Activated naive CD8-positive, alpha-beta T cell treated with anti-CD3 and anti-CD28 coated beads, Interleukin-2, amount 10 ng/mL, durations not matched to agents 7 days and 5 days (primary cell): Measurements from ENCODE around the gene LYZL1. TPM values are rescaled to one million over a fixed set of nuclear protein-coding genes. Genes with fewer than 3 reads are reported as not detected.
"Not testable (repeated sequence)": the region's sequence is repeated elsewhere in the genome, so short reads cannot be mapped to it uniquely, and the experiment has no call there.

Source experiments
- ATAC-seq: fragments of 150-1000 bp; cut with Tn5 transposase; one replicate; pipeline ENCODE4 v1.10.0; 2021; ENCODE audit warnings: low read depth, moderate library complexity
- POLR2A ChIA-PET: fragments of 350-600 bp; sonication (Branson Sonifier 250); formaldehyde crosslinking; loops from one replicate; lab custom pipeline; 2021; ENCODE audit warnings: antibody characterized with exemption; lab: Charles Lee
- DNase-seq: peaks from one replicate; pipeline ENCODE4 v3.0.0; 2021
- H3K27ac Mint-ChIP-seq: one replicate; pipeline ENCODE4 v1.8.0; 2022; ENCODE audit warnings: mild to moderate bottlenecking, mixed read lengths
- H3K27me3 Mint-ChIP-seq: one replicate; pipeline ENCODE4 v1.8.0; 2022; ENCODE audit warnings: mild to moderate bottlenecking, moderate library complexity, mixed read lengths
- H3K36me3 Mint-ChIP-seq: one replicate; pipeline ENCODE4 v1.8.0; 2021; ENCODE audit warnings: mild to moderate bottlenecking, mixed read lengths
- H3K4me1 Mint-ChIP-seq: one replicate; pipeline ENCODE4 v1.8.0; 2021; ENCODE audit warnings: mixed read lengths
- H3K4me3 Mint-ChIP-seq: one replicate; pipeline ENCODE4 v1.8.0; 2022; ENCODE audit warnings: mild to moderate bottlenecking, moderate library complexity, mixed read lengths
- H3K9me3 Mint-ChIP-seq: one replicate; pipeline ENCODE4 v1.8.0; 2021; ENCODE audit warnings: mixed read lengths
- total RNA-seq, 2 experiments: library from RNA; stranded (reverse); gene quantifications; one replicate each; pipeline ENCODE4 v1.2.3, GENCODE V29; 2021

LYZL1 gene
- total RNA-seq, 2 experiments from 2014 or later = not detected

GRCh38 chr10:29319205-29319781 lies 30.4 kb downstream of the LYZL1 start:
- POLR2A ChIA-PET = no interaction called here
- DNase-seq = no peak
- no peaks in the 10 kb centered on the region for H3K36me3 Mint-ChIP-seq
- ATAC-seq = no peak
- no peaks in the 10 kb centered on the region for H3K9me3 Mint-ChIP-seq
- H3K27me3 Mint-ChIP-seq = peaks cover 22% of the 10 kb centered on the region
- peaks cover 11% of the 10 kb centered on the region for H3K4me1 Mint-ChIP-seq
- no peak overlapping the region for H3K4me3 Mint-ChIP-seq
- H3K27ac Mint-ChIP-seq = no peak overlapping the region

- H3K4me3 Mint-ChIP-seq, H3K9me3 Mint-ChIP-seq, DNase-seq, ATAC-seq, POLR2A ChIA-PET, H3K36me3 Mint-ChIP-seq, H3K27ac Mint-ChIP-seq: not testable (repeated sequence)
- Mint-ChIP-seq H3K27me3 (peaks cover 22% of the 10 kb centered on the region), H3K4me1 (peaks cover 11% of the 10 kb centered on the region)
Measured at GRCh38 chr10:29320680-29321121, 31.8 kb downstream of the LYZL1 start.

- peaks cover 18% of the 10 kb centered on the region for H3K27me3 Mint-ChIP-seq
- DNase-seq = no peak
- H3K4me1 Mint-ChIP-seq = peaks cover 11% of the 10 kb centered on the region
- no peak overlapping the region for H3K4me3 Mint-ChIP-seq
- POLR2A ChIA-PET = no interaction called here
- H3K27ac Mint-ChIP-seq = no peak overlapping the region
- ATAC-seq = no peak
- no peaks in the 10 kb centered on the region for H3K36me3 Mint-ChIP-seq
- H3K9me3 Mint-ChIP-seq = no peaks in the 10 kb centered on the region
Measured at GRCh38 chr10:29321656-29322055, 32.8 kb downstream of the LYZL1 start.

GRCh38 chr10:29322918-29323317 lies 34.0 kb downstream of the LYZL1 start:
- no peak for DNase-seq
- no peaks in the 10 kb centered on the region for H3K9me3 Mint-ChIP-seq
- H3K4me1 Mint-ChIP-seq = peaks cover 10% of the 10 kb centered on the region
- POLR2A ChIA-PET = no interaction called here
- peaks cover 21% of the 10 kb centered on the region for H3K27me3 Mint-ChIP-seq
- no peaks in the 10 kb centered on the region for H3K36me3 Mint-ChIP-seq
- no peak for ATAC-seq
- H3K4me3 Mint-ChIP-seq = no peak overlapping the region
- H3K27ac Mint-ChIP-seq = no peak overlapping the region

GRCh38 chr10:29323367-29323766 lies 34.5 kb downstream of the LYZL1 start:
- DNase-seq (no peak), ATAC-seq (no peak)
- Mint-ChIP-seq H3K4me3 (no peak overlapping the region), H3K27me3 (peaks cover 18% of the 10 kb centered on the region), H3K4me1 (peaks cover 5% of the 10 kb centered on the region), H3K27ac (no peak overlapping the region), H3K9me3 (no peaks in the 10 kb centered on the region), H3K36me3 (no peaks in the 10 kb centered on the region)
- POLR2A ChIA-PET = no interaction called here

- Mint-ChIP-seq H3K27ac (no peak overlapping the region), H3K9me3 (no peaks in the 10 kb centered on the region), H3K4me1 (no peaks in the 10 kb centered on the region), H3K36me3 (no peaks in the 10 kb centered on the region), H3K27me3 (peaks cover 19% of the 10 kb centered on the region), H3K4me3 (no peak overlapping the region)
- DNase-seq (no peak), ATAC-seq (no peak)
- POLR2A ChIA-PET = no interaction called here
Measured at GRCh38 chr10:29324220-29324841, 35.5 kb downstream of the LYZL1 start.

GRCh38 chr10:29326299-29326698 lies 37.4 kb downstream of the LYZL1 start:
- POLR2A ChIA-PET = no interaction called here
- Mint-ChIP-seq H3K36me3 (no peaks in the 10 kb centered on the region), H3K4me1 (no peaks in the 10 kb centered on the region), H3K9me3 (no peaks in the 10 kb centered on the region), H3K27ac (no peak overlapping the region), H3K4me3 (no peak overlapping the region), H3K27me3 (peaks cover 21% of the 10 kb centered on the region)
- DNase-seq (no peak), ATAC-seq (no peak)

- Mint-ChIP-seq H3K4me1 (no peaks in the 10 kb centered on the region), H3K9me3 (no peaks in the 10 kb centered on the region), H3K27me3 (peaks cover 19% of the 10 kb centered on the region), H3K36me3 (no peaks in the 10 kb centered on the region), H3K4me3 (no peak overlapping the region), H3K27ac (no peak overlapping the region)
- ATAC-seq (no peak), DNase-seq (no peak)
- POLR2A ChIA-PET = no interaction called here
Measured at GRCh38 chr10:29326886-29327745, 38.2 kb downstream of the LYZL1 start.

GRCh38 chr10:29327746-29328102 lies 38.9 kb downstream of the LYZL1 start:
- H3K27me3 Mint-ChIP-seq = peaks cover 19% of the 10 kb centered on the region
- ATAC-seq = no peak

GRCh38 chr10:29328983-29329382 lies 40.1 kb downstream of the LYZL1 start:
- POLR2A ChIA-PET = no interaction called here
- H3K36me3 Mint-ChIP-seq = no peaks in the 10 kb centered on the region
- H3K4me3 Mint-ChIP-seq = no peak overlapping the region
- ATAC-seq (no peak), DNase-seq (no peak)
- no peak overlapping the region for H3K27ac Mint-ChIP-seq
- H3K4me1 Mint-ChIP-seq = no peaks in the 10 kb centered on the region
- peaks cover 12% of the 10 kb centered on the region for H3K27me3 Mint-ChIP-seq
- H3K9me3 Mint-ChIP-seq = no peaks in the 10 kb centered on the region

More at GRCh38 chr10:29327746-29328102, 38.9 kb downstream of the LYZL1 start:
- Mint-ChIP-seq H3K9me3 (no peaks in the 10 kb centered on the region), H3K4me1 (no peaks in the 10 kb centered on the region), H3K36me3 (no peaks in the 10 kb centered on the region), H3K4me3 (no peak overlapping the region), H3K27ac (no peak overlapping the region)
- POLR2A ChIA-PET = no interaction called here
- DNase-seq = no peak

- H3K36me3 Mint-ChIP-seq = no peaks in the 10 kb centered on the region
- no peak overlapping the region for H3K4me3 Mint-ChIP-seq
- no peaks in the 10 kb centered on the region for H3K9me3 Mint-ChIP-seq
- H3K27ac Mint-ChIP-seq = no peak overlapping the region
- no peak for DNase-seq
- peaks cover 12% of the 10 kb centered on the region for H3K27me3 Mint-ChIP-seq
- ATAC-seq = no peak
- POLR2A ChIA-PET = no interaction called here
- H3K4me1 Mint-ChIP-seq = no peaks in the 10 kb centered on the region
Measured at GRCh38 chr10:29329420-29329819, 40.5 kb downstream of the LYZL1 start.

- Mint-ChIP-seq H3K27ac (no peak overlapping the region), H3K9me3 (no peaks in the 10 kb centered on the region), H3K36me3 (no peaks in the 10 kb centered on the region), H3K27me3 (peaks cover 12% of the 10 kb centered on the region), H3K4me3 (no peak overlapping the region), H3K4me1 (no peaks in the 10 kb centered on the region)
- POLR2A ChIA-PET = no interaction called here
- DNase-seq (no peak), ATAC-seq (no peak)
Measured at GRCh38 chr10:29332061-29332760, 43.3 kb downstream of the LYZL1 start.

GRCh38 chr10:29332761-29333148 lies 43.9 kb downstream of the LYZL1 start:
- Mint-ChIP-seq H3K4me3 (no peak overlapping the region), H3K27ac (no peak overlapping the region), H3K27me3 (peaks cover 9% of the 10 kb centered on the region), H3K36me3 (no peaks in the 10 kb centered on the region), H3K9me3 (no peaks in the 10 kb centered on the region), H3K4me1 (no peaks in the 10 kb centered on the region)
- ATAC-seq = no peak
- POLR2A ChIA-PET = no interaction called here
- no peak for DNase-seq
